GM12891 (cell line): Measurements from ENCODE around the gene CBLL1.

Experiments
- POLR2A ChIP-seq: IDR thresholded peaks from 2 replicates; pipeline ENCODE4 v1.6.1; 2011; ENCODE audit warnings: low read depth, low read length, control low read depth
- POLR2AphosphoS5 ChIP-seq: IDR thresholded peaks from 2 replicates; pipeline ENCODE4 v1.6.1; 2011; ENCODE audit warnings: low read depth, low read length, control low read depth
- SPI1 ChIP-seq: IDR thresholded peaks from 2 replicates; pipeline ENCODE4 v1.6.1; 2011; ENCODE audit warnings: low read depth, low read length, control low read depth

GRCh38 chr7:107768263-107768662 lies 24.3 kb downstream of the CBLL1 start:
- TF ChIP-seq POLR2A: no peak
- TF ChIP-seq SPI1: no peak
- no peak for TF ChIP-seq POLR2AphosphoS5
